HEK293 (cell line): ENCODE results near the gene CASKIN1.

Experiments
- CTCF ChIA-PET: fragments of 350-600 bp; formaldehyde crosslinking; extraction: SDS; loops from one replicate; lab custom pipeline; 2021; ENCODE audit warnings: antibody characterized with exemption; lab: Yijun Ruan, JAX
- POLR2A ChIA-PET: fragments of 300-600 bp; formaldehyde crosslinking; extraction: SDS; loops from one replicate; lab custom pipeline; 2020; ENCODE audit warnings: antibody characterized with exemption, inconsistent platforms; lab: Yijun Ruan, JAX
- H3K27ac ChIP-seq: fragments of 200-500 bp; sonication (Bioruptor generic); 2 replicates; pipeline ENCODE4 v1.5.1; 2014; ENCODE audit warnings: low read depth, low read length, control low read depth, inconsistent platforms; ENCODE audit errors: extremely low read depth
- H3K36me3 ChIP-seq, 2 experiments: fragments of 200-500 bp in 1 of 2; sonication (Bioruptor generic) in 1 of 2; 1 replicate in 1 of 2; 2 replicates in 1 of 2; pipeline ENCODE4 v1.5.1; 2014 to 2017; ENCODE audit warnings: inconsistent platforms in 2 of 2, low read length in 2 of 2; ENCODE audit not compliant: control insufficient read depth in 2 of 2, insufficient read depth in 1 of 2
- H3K4me1 ChIP-seq: fragments of 200-500 bp; sonication (Bioruptor generic); 2 replicates; pipeline ENCODE4 v1.5.1; 2014; ENCODE audit warnings: mild to moderate bottlenecking, low read length, inconsistent platforms; ENCODE audit not compliant: control insufficient read depth, insufficient read depth
- H3K4me3 ChIP-seq: 2 replicates; pipeline ENCODE4 v1.5.1; 2011; ENCODE audit warnings: low read depth, mild to moderate bottlenecking, control low read depth, low read length, moderate library complexity
- H3K9me3 ChIP-seq: fragments of 200-500 bp; sonication (Bioruptor generic); 2 replicates; pipeline ENCODE4 v1.5.1; 2014; ENCODE audit warnings: low read depth, low read length, inconsistent platforms; ENCODE audit not compliant: control insufficient read depth, insufficient read depth
- BCL11B ChIP-seq: fragments of 450-650 bp; formaldehyde crosslinking; IDR thresholded peaks from 2 replicates; pipeline ENCODE4 v1.5.1; 2016; ENCODE audit warnings: low read depth, missing biosample characterization, missing genetic modification characterization
- GLIS1 ChIP-seq: fragments of 450-650 bp; formaldehyde crosslinking; IDR thresholded peaks from 2 replicates; pipeline ENCODE4 v1.5.1; 2016; ENCODE audit warnings: missing biosample characterization, missing genetic modification characterization
- GLIS2 ChIP-seq: fragments of 450-650 bp; formaldehyde crosslinking; IDR thresholded peaks from 2 replicates; pipeline ENCODE4 v1.5.1; 2016; ENCODE audit warnings: missing biosample characterization, missing genetic modification characterization
- KLF9 ChIP-seq: fragments of 450-650 bp; formaldehyde crosslinking; IDR thresholded peaks from 2 replicates; pipeline ENCODE4 v1.5.1; 2016; ENCODE audit warnings: missing biosample characterization, missing genetic modification characterization, low read depth
- PBX3 ChIP-seq: sonication (generic); formaldehyde crosslinking; IDR thresholded peaks from 2 replicates; pipeline ENCODE4 v1.8.1; 2022; ENCODE audit warnings: mild to moderate bottlenecking, moderate library complexity, missing genetic modification reagents
- REPIN1 ChIP-seq: fragments of 450-650 bp; formaldehyde crosslinking; IDR thresholded peaks from 2 replicates; pipeline ENCODE4 v1.5.1; 2017; ENCODE audit warnings: missing biosample characterization, missing genetic modification characterization, low read depth
- SALL2 ChIP-seq: fragments of 450-650 bp; formaldehyde crosslinking; IDR thresholded peaks from 2 replicates; pipeline ENCODE4 v1.5.0; 2017; ENCODE audit warnings: missing biosample characterization, mild to moderate bottlenecking, missing genetic modification characterization, borderline replicate concordance
- YY2 ChIP-seq: fragments of 450-650 bp; formaldehyde crosslinking; IDR thresholded peaks from 2 replicates; pipeline ENCODE4 v1.5.1; 2016; ENCODE audit warnings: missing biosample characterization, missing genetic modification characterization
- ZBTB44 ChIP-seq: fragments of 450-650 bp; IDR thresholded peaks from 2 replicates; pipeline ENCODE4 v1.5.1; 2018; ENCODE audit warnings: missing biosample characterization, mild to moderate bottlenecking, missing genetic modification characterization
- ZNF114 ChIP-seq: fragments of 450-650 bp; formaldehyde crosslinking; IDR thresholded peaks from 2 replicates; pipeline ENCODE4 v1.5.0; 2017; ENCODE audit warnings: missing biosample characterization, missing genetic modification characterization
- ZNF155 ChIP-seq: fragments of 450-650 bp; formaldehyde crosslinking; IDR thresholded peaks from 2 replicates; pipeline ENCODE4 v1.5.1; 2016; ENCODE audit warnings: missing biosample characterization, missing genetic modification characterization
- ZNF169 ChIP-seq: fragments of 450-650 bp; formaldehyde crosslinking; IDR thresholded peaks from 2 replicates; pipeline ENCODE4 v1.5.1; 2016; ENCODE audit warnings: missing biosample characterization, missing genetic modification characterization
- ZNF175 ChIP-seq: fragments of 450-650 bp; formaldehyde crosslinking; IDR thresholded peaks from 2 replicates; pipeline ENCODE4 v1.5.1; 2016; ENCODE audit warnings: missing biosample characterization, missing genetic modification characterization
- ZNF2 ChIP-seq: fragments of 450-650 bp; formaldehyde crosslinking; IDR thresholded peaks from 2 replicates; pipeline ENCODE4 v1.5.1; 2016; ENCODE audit warnings: missing biosample characterization, missing genetic modification characterization
- ZNF362 ChIP-seq: fragments of 450-650 bp; formaldehyde crosslinking; IDR thresholded peaks from 2 replicates; pipeline ENCODE4 v1.5.1; 2016; ENCODE audit warnings: missing biosample characterization, missing genetic modification characterization
- ZNF510 ChIP-seq: fragments of 450-650 bp; formaldehyde crosslinking; IDR thresholded peaks from 2 replicates; pipeline ENCODE4 v1.5.1; 2018; ENCODE audit warnings: mild to moderate bottlenecking, missing genetic modification characterization, missing biosample characterization; ENCODE audit not compliant: insufficient replicate concordance
- ZNF585B ChIP-seq: fragments of 450-650 bp; formaldehyde crosslinking; IDR thresholded peaks from 2 replicates; pipeline ENCODE4 v1.5.1; 2016; ENCODE audit warnings: missing biosample characterization, missing genetic modification characterization
- ZNF600 ChIP-seq: fragments of 450-650 bp; formaldehyde crosslinking; IDR thresholded peaks from 2 replicates; pipeline ENCODE4 v1.5.1; 2016; ENCODE audit warnings: missing biosample characterization, missing genetic modification characterization
- ZNF610 ChIP-seq: fragments of 450-650 bp; formaldehyde crosslinking; IDR thresholded peaks from 2 replicates; pipeline ENCODE4 v1.5.1; 2016; ENCODE audit warnings: missing biosample characterization, missing genetic modification characterization, borderline replicate concordance
- ZNF621 ChIP-seq: fragments of 450-650 bp; formaldehyde crosslinking; IDR thresholded peaks from 2 replicates; pipeline ENCODE4 v1.5.1; 2017; ENCODE audit warnings: missing biosample characterization, missing genetic modification characterization
- ZNF664 ChIP-seq: fragments of 450-650 bp; formaldehyde crosslinking; IDR thresholded peaks from 2 replicates; pipeline ENCODE4 v1.5.1; 2016; ENCODE audit warnings: missing biosample characterization, missing genetic modification characterization
- ZNF76 ChIP-seq: fragments of 450-650 bp; formaldehyde crosslinking; IDR thresholded peaks from 2 replicates; pipeline ENCODE4; 2016; ENCODE audit warnings: low read depth, missing biosample characterization, missing genetic modification characterization, borderline replicate concordance
- TF ChIP-seq, protein P1 (sequence below): fragments of 450-650 bp; formaldehyde crosslinking; IDR thresholded peaks from 2 replicates; pipeline ENCODE4 v1.5.1; 2016; ENCODE audit warnings: missing biosample characterization, missing genetic modification characterization
- TF ChIP-seq, protein P2 (sequence below): fragments of 450-650 bp; formaldehyde crosslinking; IDR thresholded peaks from 2 replicates; pipeline ENCODE4 v1.5.1; 2016; ENCODE audit warnings: missing biosample characterization, missing genetic modification characterization

The CASKIN1 gene

DNA sequence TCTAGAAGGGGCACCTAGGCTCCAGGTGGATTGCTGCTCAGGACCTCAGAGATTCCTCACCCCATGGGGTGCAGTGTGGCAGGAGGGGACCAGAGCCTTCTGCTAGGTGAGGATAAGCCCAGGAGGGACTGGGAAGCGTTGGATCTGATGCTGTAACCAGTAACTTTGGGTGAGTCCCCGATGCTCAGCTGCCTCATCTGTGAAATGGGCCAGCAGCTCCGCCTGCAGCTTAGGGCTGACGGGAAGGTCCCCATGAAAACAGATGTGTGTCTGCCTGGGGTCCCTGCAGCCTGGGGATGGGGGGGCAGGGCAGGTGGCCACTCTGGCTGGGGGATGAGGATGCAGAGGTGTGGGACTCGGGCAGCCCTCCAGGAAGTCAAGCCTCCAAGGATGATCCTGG lies 2.7 kb upstream of the CASKIN1 start (continued):
- TF ChIP-seq, protein P1, sequence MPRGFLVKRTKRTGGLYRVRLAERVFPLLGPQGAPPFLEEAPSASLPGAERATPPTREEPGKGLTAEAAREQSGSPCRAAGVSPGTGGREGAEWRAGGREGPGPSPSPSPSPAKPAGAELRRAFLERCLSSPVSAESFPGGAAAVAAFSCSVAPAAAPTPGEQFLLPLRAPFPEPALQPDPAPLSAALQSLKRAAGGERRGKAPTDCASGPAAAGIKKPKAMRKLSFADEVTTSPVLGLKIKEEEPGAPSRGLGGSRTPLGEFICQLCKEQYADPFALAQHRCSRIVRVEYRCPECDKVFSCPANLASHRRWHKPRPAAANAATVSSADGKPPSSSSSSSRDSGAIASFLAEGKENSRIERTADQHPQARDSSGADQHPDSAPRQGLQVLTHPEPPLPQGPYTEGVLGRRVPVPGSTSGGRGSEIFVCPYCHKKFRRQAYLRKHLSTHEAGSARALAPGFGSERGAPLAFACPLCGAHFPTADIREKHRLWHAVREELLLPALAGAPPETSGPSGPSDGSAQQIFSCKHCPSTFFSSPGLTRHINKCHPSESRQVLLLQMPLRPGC (tag by site-specific recombination): no peak
- TF ChIP-seq ZNF510 (tag by site-specific recombination) (no peak), ZNF621 (tag by site-specific recombination) (no peak), YY2 (tag by site-specific recombination) (no peak), PBX3 (CRISPR knock-in tag) (no peak), ZNF175 (no peak), ZNF114 (tag by site-specific recombination) (no peak), ZNF610 (tag by site-specific recombination) (no peak), ZNF169 (tag by site-specific recombination) (no peak), REPIN1 (tag by site-specific recombination) (no peak), ZBTB44 (no peak), SALL2 (tag by site-specific recombination) (no peak)

DNA sequence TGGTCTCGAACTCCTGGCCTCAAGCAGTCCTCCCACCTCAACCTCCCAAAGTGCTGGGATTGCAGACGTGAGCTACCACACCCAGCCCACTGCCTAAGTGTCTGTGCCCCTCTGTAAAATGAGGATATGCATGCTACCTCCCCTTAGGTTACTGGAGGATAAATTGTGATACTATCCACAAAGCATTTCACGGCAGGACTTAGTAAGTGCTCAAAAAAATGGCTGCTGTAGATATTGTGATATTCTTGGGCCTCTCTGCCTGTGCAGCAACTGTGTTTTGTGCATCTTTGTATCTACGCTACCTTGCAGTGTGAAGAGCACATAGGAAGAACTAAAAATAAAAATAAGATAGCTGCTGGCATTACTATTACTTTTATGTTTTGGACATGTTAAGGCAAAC lies 1.9 kb upstream of the CASKIN1 start:
- H3K36me3 ChIP-seq: no peaks in the 10 kb centered on the region
- TF ChIP-seq GLIS1 (tag by site-specific recombination) (no peak), ZNF664 (tag by site-specific recombination) (peak; percentile 94)
- TF ChIP-seq, protein P2, sequence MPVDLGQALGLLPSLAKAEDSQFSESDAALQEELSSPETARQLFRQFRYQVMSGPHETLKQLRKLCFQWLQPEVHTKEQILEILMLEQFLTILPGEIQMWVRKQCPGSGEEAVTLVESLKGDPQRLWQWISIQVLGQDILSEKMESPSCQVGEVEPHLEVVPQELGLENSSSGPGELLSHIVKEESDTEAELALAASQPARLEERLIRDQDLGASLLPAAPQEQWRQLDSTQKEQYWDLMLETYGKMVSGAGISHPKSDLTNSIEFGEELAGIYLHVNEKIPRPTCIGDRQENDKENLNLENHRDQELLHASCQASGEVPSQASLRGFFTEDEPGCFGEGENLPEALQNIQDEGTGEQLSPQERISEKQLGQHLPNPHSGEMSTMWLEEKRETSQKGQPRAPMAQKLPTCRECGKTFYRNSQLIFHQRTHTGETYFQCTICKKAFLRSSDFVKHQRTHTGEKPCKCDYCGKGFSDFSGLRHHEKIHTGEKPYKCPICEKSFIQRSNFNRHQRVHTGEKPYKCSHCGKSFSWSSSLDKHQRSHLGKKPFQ: no peak
- peaks cover 9% of the 10 kb centered on the region; the same call in 1 of the 2 replicates for H3K4me1 ChIP-seq
- H3K9me3 ChIP-seq: no peaks in the 10 kb centered on the region
- ChIA-PET CTCF (interaction anchor here (0.7 to 0.8 kb wide), 2 partner anchors 241 to 303 kb away, joined by 3 read pairs; no protein-coding TSS in a partner anchor), POLR2A (no interaction called here)
- H3K4me3 ChIP-seq: no peak overlapping the region
- H3K27ac ChIP-seq: no peak overlapping the region

DNA sequence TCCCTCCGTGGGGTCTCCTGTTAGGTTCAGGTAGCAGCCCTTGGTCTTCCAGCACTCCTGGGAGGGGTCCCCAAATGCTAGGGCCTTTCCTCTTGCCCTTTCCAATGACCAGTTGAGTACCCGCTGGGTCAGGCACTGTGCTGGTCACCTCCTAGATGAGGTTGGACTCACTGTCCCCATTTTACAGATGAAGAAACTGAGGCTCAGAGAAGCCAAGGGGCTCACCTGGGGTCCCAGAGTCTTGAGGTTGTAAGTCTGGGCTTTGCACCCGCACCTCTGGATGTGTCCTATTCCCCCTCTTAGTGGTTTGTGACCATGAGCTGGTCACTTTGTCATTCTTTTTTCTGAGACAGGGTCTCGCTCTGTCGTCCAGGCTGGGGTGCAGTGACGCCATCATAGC lies 1.4 kb upstream of the CASKIN1 start:
- TF ChIP-seq ZNF2 (tag by site-specific recombination): no peak
- TF ChIP-seq GLIS2 (tag by site-specific recombination): no peak
- TF ChIP-seq KLF9 (tag by site-specific recombination): no peak
- no peak for TF ChIP-seq ZNF76 (tag by site-specific recombination)
- no peak for TF ChIP-seq BCL11B (tag by site-specific recombination)
- no peak for TF ChIP-seq ZNF600 (tag by site-specific recombination)
- no peak for TF ChIP-seq ZNF362 (tag by site-specific recombination)
- TF ChIP-seq ZNF155 (tag by site-specific recombination): no peak
- no peak for TF ChIP-seq ZNF585B
- CTCF ChIA-PET: interaction anchor here (0.6 to 1.3 kb wide), 4 partner anchors 13 to 303 kb away, joined by 3 to 5 read pairs (median 3); partner anchors contain the start of gene TRAF7

More for the DNA sequence above, 1.4 kb upstream of the CASKIN1 start:
- Histone ChIP-seq H3K9me3 (no peaks in the 10 kb centered on the region), H3K27ac (no peak overlapping the region), H3K36me3 (no peaks in the 10 kb centered on the region), H3K4me1 (peaks cover 9% of the 10 kb centered on the region; the same call in 1 of the 2 replicates), H3K4me3 (no peak overlapping the region)
- POLR2A ChIA-PET: no interaction called here
